Measurements from ENCODE around the gene ZFP69.

- TF ChIP-seq CTCF (IDR thresholded peaks at IDR 0.05) = no peak
- no peak for TF ChIP-seq POLR2A (IDR thresholded peaks at IDR 0.05)
Measured at GRCh38 chr1:40495315-40495903, 18.3 kb downstream of the ZFP69 start.
